ENCODE measurements around the gene C17orf58.

GRCh38 chr17:67980456-67980855, 15.8 kb downstream of the C17orf58 start:
- TF ChIP-seq, protein P1, sequence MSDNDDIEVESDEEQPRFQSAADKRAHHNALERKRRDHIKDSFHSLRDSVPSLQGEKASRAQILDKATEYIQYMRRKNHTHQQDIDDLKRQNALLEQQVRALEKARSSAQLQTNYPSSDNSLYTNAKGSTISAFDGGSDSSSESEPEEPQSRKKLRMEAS (IDR thresholded peaks at IDR 0.05) = no peak
- TF ChIP-seq CEBPB (IDR thresholded peaks at IDR 0.05) = no peak
